NCI-H345 (cell line): ENCODE results near the gene ARHGEF33.

Experiments used
- DNase-seq: peaks from one replicate; lab custom pipeline; 2025; lab: John Stamatoyannopoulos, UW

ARHGEF33 gene

DNA sequence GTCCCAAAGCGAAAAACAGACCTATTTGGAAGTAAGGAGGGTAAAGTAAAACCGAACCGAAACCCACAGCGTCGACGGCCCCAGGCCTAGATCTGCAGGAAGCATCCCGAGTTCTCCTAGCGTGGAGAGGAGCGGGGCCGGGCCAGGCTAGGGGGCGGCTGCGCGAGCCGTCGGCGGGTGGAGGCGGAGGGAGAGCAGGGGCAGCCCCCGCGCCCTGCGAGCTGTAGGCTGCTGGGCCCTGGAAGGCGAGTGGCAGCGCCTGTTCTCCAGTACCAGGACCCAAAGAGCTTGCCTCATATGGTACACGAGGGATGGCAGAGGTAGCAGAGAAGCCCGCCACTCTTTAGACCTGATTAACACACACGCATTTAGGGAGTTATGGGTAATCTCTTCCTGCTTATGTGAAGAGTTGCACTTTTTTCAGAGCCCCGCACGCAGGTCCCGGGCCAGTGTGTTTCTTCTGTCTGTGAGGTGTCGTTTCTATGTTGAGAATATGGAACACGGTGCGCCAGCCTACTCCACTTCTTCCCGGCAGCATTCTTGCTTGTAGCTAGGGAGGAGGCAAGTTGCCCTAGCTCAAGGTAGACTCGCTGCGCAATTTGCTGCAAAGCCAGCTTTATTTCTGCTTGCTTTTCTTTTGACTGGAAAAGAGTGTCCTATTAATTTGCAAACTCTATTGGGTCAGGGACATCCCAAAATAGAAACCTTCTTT lies 71.1 kb downstream of the ARHGEF33 start:
- DNase-seq: no peak

DNA sequence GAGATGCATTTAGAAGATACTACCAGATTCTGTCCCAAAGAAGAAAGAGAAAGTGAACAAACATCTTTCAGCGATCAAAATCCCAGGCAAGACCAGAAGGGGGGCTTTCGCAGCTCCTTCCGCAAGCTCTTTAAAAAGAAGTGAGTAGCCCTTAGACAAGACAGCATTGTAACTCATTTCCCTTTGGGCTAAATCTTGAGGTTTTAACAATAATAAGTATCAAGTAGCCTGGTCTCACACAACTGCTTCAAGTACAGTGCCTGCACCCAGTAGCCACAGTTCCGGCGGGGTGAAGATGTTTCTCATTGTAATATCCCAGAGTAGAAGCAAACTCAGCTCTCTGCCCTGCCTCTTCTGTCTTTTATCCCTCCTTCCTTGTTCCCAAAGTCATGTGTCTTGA lies 76.3 kb downstream of the ARHGEF33 start:
- no peak for DNase-seq

DNA sequence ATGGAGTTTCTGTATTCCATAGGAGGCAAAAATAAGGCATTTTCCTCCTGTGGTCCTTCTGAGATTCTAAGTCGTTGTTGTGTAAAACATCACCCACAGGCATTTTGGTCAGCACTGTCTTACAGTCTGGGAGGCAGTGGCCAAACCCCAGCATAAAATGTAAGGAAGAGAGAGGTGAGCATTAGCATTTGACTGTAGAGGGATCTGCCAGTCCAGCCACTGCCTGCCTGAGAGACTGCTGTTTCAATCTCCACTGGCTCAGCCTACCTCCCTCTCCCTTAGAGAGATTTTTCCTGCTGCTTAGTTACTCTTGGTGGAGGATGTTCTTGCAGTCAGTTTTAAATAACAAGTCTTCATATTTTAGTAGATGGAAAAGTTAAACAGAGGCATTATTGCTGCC lies 77.0 kb downstream of the ARHGEF33 start:
- DNase-seq: no peak

DNA sequence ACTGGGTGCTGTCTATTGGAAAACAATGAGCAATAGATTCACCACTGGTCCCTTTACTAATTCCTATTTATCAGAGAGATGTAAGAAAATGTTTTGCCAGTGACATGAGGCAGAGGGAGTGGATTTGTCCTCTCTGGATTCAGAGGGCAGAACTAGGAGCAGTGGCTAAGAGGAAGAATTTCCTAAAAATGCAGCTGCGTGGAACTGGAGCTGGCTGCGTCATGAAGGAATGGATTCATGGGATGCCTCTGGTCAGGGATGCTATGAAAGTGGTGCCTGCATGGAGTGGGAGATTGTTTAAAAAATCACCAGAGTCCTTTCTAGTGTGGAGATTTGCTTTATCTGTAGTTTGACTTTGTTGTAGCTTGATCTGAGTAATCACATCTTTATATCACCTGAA lies 78.3 kb downstream of the ARHGEF33 start:
- DNase-seq: no peak

DNA sequence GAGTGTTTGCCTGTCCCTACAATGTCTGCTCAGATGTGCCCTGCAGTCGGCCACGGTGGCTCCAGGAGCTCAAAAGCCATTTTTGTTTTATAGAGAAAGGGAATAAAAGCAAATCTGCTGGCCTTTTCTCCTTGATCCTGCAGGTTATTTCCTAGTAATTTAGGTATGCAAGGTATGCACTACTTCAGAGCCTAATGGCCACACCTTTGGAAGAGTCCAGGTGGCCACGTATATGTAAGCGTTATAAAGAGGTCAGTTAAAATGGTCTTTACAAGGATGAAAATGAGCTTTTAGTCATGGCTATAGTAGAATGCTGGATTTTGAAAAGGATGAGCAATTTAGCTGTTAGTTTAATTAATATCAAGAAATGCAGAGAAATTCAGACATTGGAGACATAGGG lies 81.7 kb downstream of the ARHGEF33 start:
- DNase-seq: no peak

DNA sequence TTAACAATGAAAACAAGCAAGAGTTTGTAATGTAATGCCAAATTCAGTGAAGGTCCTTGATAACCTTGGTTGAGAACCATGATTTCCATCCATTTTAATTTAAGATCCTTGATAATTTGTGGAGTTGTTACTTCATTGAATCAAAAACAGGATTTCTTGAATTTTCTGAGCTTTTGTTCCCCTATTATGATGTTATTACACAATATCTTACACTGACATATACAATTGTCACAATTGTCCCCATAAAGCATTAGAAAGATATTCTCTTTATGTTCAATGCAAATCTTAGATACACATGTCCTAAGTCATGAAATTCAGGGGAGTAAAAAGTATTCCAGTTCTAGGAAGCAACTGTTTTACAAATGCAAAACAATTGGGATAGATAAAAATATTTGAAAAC lies 83.6 kb downstream of the ARHGEF33 start:
- DNase-seq: no peak

DNA sequence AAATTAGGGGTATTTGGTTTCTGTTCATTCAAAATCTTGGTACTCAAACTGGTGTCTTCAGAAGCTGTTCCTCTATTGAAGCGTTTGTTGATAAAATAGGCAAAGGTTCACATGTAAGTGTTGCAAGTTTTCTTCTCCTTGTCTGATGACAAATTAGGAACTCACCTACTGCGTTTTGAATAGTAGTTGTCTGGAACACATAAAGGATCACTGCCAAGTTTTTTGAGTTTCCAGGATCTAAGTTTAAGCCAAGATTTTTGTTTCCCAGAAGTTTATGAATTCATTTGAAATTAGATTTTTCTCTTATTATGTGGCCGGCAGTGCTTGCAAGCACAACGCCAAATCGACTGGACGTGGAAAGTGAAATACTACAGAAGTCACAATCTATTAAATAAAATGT lies 85.4 kb downstream of the ARHGEF33 start:
- no peak for DNase-seq

DNA sequence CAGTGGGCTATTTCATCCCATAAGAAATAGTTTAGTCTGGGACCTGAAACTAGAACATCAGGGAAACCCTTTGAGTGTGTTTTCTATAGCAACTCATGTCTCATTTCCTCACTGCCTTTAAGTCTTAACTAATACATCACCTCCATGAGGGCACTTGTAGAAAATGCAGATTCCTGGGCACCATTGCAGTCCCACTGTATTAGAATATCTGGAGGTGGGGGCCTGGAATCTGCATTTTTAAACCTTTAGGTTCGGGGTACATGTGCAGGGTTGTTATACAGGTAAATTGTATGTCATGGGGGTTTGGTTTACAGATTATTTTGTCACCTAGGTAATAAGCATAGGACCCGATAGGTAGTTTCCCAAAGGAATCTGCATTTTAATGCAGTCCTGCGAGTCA lies 87.4 kb downstream of the ARHGEF33 start:
- DNase-seq: no peak

DNA sequence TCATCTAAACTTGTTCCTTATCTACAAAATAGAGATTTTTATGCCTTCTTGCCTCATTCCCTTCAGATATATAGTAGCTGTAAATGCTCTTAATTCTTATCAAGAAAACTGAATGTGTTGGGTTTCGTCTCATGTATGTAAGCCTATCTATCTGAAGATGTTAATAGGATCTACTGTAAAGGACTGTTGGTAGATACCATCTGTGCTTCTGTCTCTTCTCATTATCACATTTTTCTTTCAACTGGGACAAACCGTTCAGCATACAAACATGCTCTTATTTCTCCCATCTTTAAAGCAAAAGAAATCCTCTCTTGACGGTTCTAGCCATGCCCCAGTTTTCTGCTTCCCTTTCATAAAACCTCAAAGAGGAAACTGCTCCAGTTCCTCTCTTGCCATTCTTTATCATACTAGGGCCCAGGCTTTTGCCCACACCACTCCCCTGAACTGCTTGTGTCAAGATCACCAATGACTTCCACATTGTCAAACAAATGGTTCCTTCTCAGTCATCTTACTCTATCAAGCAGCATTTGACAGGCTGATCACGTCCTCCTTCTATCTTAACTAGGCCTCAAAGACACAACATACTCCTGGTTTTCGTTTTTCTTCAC lies 88.7 kb downstream of the ARHGEF33 start:
- no peak for DNase-seq

DNA sequence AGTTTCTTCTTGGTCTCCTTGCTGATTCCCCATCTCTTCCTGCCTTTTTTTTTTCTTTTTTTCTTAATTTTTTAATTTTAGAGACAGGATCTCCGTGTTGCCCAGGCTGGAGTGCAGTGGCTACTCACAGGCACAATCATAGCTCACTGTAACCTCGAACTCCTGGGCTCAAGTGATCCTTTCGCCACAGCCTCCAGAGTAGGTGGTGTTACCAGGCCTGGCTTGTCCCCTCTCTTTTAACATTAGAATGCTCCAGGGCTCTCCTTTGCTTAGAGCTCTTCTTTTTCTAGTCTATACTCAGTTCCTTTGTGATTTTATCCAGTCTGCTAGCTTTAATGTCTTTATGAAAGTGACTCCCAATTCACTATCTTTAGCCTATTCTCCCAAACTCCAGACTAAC lies 89.2 kb downstream of the ARHGEF33 start:
- DNase-seq: no peak

DNA sequence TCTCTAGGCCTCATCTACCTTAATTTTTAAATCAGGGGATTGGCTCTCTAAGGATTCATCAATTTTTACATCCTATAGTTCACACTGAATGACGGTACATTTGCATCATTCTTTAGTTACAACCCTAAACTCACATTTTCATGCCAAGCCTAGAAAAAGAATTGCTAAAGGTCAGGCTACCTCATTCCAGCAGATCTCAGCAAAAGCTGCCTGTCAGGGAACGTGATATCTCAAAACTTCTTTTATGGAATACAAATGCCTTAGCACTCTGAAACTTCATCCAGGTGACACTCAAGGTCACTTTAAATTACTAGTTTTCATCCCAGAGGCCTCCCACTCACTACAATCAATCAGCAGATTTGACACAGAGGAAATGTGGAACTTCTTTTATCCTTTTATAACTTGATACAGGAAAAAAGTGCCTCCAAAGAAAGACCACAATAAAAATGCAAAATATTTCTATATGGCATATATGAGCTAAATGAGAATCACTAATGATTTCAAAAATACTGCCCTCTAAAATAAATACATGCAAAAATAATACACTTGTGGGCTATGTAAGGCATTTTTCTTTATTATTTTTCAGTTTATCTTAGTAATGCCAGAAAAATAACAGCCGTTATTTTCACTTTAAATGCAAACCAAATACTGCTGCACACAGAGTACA lies 91.5 kb downstream of the ARHGEF33 start:
- DNase-seq: no peak

DNA sequence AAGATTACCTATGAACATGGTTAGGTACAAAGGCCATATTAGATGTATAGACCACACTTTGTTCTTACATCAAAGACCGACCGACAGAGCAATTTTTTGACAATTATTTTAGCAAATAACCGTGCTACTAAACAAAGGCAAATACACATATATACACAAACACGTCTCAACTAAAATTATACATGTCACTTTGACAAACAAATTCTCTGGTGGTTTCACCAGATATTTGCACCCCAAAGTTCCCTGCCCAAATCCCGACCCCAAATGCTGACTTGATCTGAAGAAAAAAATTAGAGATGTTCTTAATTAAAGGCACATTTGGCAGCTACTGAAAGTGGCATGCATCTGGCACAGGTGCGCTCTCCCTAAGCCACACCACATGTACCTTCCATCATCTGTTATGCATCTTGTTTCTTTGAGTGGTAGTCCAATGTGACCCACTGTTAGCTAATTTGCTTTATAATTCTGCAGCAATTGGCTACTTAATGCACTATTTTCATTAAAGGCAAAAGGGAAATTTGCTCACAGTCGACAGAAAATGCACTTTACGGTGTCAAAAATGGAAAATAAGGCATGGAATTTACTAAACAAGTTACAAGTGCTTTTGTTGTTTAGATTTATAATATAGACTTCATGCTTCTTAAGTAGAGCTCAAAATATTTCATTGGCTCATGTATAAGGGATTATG lies 92.1 kb downstream of the ARHGEF33 start:
- no peak for DNase-seq

DNA sequence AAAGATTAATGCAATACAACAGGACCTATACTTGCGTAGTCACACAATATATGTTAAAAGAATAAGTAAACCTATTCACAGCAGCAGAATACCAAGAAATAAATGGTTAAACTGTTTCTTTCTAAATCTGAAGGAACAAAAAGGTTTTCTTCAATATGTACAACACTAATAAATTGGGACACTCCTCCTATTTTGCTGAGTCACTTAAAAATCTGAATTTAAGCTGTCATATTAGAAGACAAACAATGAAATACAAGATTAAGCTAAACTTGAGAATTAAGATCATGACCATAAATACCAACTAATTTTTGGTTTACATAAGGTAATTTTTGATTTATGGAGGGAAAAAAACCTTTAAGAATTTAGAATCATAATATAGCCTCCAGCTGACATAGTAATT lies 92.8 kb downstream of the ARHGEF33 start:
- no peak for DNase-seq

DNA sequence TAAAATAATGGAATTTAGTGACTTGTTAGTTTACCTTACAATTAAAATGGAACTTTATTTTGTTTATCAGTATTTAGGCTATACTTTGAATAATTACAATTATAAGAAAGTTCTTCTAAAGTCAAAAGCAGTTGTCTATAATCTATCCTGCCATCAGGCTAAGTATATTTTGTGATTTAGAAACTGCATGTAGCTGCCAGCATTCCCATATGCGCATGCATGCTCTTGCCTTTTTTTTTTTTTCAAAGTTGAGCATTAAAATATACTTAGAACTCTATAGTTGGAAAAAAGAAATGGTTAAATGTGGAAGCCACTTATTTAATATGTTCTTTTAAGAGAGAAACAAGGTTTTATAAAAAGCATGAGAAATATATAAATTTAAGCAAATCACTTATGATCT lies 99.0 kb downstream of the ARHGEF33 start:
- no peak for DNase-seq

DNA sequence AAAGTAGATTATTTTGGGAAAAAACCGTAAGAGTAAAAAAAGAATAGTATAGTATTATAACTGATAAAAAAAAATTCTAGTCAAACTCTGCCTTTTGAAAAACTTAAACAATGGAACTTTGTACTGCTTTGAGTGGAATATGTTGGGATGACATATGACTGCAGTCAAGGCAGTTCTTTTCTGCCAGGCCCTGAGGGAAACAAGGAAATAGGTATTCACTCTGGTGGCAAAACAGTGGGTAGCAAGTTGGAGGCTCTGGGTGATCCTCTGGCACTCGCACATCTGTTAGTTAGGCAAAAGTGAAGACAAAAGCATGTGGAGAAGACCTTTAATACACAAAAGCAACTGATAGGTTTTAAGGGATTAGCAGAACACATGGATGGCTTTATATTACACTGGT lies 102.2 kb downstream of the ARHGEF33 start:
- no peak for DNase-seq

DNA sequence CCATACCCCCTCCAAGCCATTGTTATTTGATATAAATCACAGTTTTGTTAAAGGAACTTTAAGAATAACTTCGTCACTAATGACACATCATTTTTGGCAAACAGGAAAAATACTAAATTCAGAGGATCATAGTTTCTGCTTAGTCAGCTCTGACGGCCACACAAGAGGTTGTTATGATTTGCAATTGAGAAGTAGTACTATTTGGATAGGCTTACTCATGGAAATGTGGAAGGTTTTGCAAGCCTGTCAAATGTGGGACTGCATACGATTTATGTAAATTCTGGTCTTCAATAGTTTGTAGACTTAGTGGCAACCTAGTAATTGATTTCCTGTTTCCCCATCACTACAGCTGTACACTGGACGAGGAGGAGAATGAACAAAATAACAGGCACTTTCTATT lies 108.1 kb downstream of the ARHGEF33 start:
- no peak for DNase-seq

DNA sequence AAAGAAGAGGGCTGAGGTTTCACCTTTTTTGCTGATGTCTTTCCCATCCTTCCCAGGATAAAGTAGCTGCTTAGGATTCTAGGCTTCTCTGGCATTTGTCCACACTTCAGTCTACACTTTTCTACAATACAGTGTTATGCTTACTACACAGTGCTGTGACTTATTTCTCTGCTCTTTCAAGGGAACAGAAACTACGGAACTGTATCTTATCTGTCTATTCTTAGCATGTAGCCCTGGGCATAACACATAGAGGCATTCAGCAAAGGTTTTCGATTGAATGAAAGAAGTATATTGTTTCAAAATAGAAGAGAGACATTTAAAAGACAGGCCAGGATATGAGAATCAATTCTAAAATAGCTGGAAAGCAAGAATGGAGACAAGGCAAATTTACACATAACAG lies 110.9 kb downstream of the ARHGEF33 start:
- DNase-seq: no peak

DNA sequence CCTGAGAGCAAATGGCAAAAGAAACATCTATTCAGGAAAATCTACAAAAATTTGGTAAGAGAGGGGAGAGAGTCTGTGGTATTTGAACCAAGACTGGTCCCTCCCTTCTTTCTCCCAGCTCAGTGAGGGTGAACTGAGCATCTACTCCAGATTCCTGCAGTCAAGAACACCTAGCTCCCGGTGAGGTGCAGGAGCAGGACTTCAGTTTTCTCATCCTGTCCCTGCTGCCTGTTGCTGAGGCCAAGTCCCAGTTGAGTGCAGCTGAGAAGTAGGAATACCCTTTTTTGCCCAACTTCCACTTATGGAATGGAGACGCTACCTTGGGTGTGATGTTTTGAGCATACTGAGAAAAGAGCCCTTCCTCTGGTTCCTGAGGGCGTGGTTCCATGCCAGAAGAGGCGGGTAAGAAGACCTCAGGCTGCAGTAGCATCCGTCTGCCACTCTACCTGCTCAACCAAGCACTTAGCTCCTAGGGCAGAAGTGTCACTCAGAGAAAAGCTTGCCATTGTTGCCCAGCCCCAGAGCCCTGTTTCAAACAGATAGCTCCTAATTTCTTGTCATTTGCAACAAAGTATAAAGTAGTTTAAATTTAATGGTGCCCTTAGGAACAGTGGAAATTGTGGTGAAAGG lies 118.3 kb downstream of the ARHGEF33 start:
- no peak for DNase-seq

DNA sequence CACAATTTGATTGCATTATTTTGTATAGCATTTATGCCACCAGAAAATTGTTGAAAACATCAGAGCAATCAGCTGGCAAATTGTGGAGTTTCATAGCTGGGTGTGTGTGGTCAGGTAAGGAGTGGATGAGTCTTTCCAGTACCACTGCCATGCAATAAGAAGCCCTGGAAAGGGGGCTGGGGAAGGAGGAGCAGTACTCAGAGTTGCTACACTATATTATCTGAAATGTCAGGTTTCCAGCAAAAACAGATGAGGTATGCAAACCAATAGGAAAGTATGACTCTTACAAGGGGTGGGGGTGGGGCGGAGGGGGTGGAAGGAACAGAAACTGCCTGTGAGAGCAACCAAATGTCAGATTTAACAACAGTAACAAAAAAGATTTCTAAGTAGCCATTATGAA lies 119.0 kb downstream of the ARHGEF33 start:
- no peak for DNase-seq

DNA sequence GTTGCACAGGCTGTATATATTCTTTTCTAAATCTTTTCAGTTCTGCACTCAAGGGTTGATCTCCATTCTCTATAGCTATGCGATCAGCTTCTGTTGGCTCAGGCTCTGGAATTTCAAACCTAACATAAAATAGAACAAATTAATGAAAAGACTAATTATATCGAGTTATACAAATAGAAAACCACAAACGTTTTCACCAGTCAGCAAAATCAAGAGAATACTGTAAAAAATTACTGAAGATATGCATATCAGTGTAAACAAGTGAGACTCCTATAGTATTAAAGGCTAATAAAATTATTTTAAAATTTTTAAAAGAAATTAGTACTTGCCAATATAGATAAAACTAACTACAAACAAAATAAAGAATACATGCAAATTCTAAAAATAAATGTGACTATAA lies 124.2 kb downstream of the ARHGEF33 start:
- no peak for DNase-seq

DNA sequence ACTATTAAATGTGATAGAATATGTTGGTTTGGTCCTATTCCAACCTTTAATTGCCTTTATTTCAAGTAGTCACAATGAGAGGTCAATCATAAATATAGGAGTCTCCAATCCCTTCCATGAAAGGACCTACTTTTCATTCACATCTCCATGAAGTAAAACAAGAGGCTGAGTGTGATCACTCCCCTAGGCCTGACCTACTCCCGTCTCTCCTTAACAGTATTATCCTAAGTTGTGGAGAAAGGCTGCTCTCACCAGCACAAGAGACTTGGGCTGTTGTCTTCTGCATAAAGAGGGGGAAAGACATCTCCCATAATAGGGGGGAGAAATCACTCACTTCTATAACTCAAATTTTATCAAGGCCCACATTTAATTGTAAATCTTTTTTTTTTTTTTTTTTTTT lies 125.7 kb downstream of the ARHGEF33 start:
- no peak for DNase-seq

DNA sequence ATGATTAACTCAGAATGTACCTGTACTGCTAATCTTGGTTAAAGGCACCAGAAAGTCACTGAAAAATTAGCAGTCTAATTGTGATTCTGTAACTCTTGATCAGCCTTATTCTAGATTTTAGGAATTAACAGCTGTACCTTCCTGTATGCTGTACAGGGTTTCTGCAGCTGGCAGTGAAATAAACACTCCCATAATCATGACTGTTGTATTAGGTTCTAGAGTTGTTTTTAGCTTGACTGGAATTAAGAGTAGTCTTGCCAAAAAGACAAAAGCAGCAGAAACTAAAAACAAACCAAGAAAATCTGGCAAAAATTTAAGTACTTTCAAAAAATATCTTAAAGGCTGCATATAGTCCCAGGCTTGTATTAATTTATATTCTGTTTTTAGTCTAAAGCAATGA lies 127.7 kb downstream of the ARHGEF33 start:
- no peak for DNase-seq

DNA sequence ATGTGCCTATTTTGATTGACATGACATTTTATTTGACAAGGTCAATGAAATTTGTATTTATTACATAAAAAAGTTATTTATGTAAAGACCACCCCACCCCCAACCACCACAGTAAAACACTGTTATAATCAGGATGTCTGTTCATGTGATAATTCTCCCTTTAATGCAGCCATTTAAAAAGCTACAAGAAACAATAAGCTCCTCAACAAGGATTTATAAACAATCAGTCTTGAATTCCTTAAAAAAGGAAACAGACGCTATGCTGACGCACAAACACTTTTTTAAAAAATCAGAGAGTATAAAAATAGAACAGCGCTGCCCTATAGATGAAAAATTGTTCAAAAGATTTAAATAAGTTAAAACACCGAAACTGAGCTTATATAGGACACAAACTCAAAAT lies 129.0 kb downstream of the ARHGEF33 start:
- no peak for DNase-seq
